IPS DF 4.7 (cell line): ENCODE measurements around the gene ST8SIA6.

Source experiments
- DNase-seq: peaks from one replicate; pipeline ENCODE4 v3.0.0-alpha.2; 2013; ENCODE audit warnings: low spot score; ENCODE audit errors: extremely low read depth

The ST8SIA6 gene

DNA sequence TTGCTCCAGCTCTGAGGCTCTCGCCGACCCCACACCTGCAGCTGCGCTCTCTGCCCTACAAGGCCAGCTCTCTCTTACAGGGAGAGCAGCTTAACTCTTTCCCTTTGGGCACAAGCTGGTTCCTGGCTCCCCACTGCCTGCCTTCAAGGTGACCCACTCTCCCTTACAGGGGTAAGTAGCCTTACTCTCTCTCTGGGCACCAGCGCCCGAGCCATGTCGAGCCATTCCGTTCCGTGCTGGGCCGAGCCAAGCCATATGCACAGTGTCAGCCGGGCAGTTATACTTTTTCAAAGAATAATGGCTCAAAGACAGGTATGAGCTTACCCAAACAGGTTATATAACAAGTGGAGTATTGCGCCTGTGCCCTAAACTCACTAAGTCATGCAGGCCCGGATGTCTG is 181.7 kb downstream of the ST8SIA6 start:
- DNase-seq, result no peak
